ENCODE results near the gene S100A14.

Gene S100A14

GRCh38 chr1:153633161-153633753, 17.1 kb upstream of the S100A14 start:
- Histone ChIP-seq H3K9ac (peak overlapping the region; percentile 94), H3K79me2 (ENCODE audit: insufficient read depth, low read depth) (peaks cover 41% of the 10 kb centered on the region), H3K4me1 (ENCODE audit: low read depth, poor library complexity, severe bottlenecking) (peaks cover 31% of the 10 kb centered on the region), H3K27ac (peak overlapping the region; percentile 91), H3K36me3 (ENCODE audit: insufficient read depth) (peaks cover 25% of the 10 kb centered on the region; the same call in 1 of the 2 replicates), H3K27me3 (ENCODE audit: insufficient read depth, low read depth) (no peaks in the 10 kb centered on the region), H3K4me2 (peak overlapping the region; percentile 52), H3K4me3 (IDR thresholded peaks at IDR 0.05; ENCODE audit: insufficient read depth, low read depth, low read length) (peak overlapping the region; percentile 90), H4K20me1 (ENCODE audit: insufficient read depth) (no peaks in the 10 kb centered on the region), H2AFZ (ENCODE audit: low read depth) (peak overlapping the region; percentile 71)
- TF ChIP-seq, protein P1, sequence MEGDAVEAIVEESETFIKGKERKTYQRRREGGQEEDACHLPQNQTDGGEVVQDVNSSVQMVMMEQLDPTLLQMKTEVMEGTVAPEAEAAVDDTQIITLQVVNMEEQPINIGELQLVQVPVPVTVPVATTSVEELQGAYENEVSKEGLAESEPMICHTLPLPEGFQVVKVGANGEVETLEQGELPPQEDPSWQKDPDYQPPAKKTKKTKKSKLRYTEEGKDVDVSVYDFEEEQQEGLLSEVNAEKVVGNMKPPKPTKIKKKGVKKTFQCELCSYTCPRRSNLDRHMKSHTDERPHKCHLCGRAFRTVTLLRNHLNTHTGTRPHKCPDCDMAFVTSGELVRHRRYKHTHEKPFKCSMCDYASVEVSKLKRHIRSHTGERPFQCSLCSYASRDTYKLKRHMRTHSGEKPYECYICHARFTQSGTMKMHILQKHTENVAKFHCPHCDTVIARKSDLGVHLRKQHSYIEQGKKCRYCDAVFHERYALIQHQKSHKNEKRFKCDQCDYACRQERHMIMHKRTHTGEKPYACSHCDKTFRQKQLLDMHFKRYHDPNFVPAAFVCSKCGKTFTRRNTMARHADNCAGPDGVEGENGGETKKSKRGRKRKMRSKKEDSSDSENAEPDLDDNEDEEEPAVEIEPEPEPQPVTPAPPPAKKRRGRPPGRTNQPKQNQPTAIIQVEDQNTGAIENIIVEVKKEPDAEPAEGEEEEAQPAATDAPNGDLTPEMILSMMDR (conservative IDR thresholded peaks at IDR 0.05; ENCODE audit: low read depth, low read length) = peak; percentile 8; the same call in 1 of the 2 replicates

DNA sequence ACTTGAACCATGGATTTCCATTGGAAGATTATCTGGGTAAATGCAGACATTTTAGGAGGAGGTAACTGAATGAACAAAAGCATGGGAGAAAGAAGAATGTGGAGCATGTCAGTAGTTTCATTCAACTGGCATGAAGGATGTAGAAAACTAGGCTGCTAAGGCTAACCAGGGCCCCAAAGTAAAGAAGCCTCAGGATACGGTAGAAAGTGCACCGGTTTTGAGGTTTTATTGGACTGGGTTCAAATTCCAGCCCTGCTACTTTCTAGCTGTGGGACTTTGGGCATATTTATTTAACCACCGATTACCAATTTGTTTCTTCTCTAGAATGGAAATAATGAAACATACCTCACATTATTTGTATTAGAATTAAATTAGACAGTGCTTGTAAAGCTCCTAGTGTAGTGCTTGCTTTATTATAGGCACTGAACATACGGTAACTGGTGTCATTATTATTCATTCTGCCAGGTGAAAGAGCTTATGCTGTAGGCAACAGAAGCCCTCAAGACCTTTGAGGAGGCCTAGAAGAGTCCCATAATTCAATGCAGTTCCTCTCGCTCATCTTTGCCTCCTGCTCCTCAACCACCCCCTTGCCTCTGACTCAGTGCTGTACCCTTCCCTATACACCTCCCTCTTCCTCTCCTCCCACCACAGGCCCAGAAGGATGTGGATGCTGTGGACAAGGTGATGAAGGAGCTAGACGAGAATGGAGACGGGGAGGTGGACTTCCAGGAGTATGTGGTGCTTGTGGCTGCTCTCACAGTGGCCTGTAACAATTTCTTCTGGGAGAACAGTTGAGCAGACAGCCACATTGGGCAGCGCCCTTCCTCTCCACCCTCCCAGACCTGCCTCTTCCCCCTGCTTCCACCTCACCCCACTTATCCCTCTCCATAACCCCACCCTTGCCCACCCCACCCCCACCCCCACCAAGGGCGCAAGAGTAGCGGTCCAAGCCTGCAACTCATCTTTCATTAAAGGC, 15.2 kb upstream of the S100A14 start:
- peaks cover 22% of the 10 kb centered on the region for H3K79me2 ChIP-seq (ENCODE audit: insufficient read depth, low read depth)
- H3K9ac ChIP-seq = no peak overlapping the region
- no peak overlapping the region for H3K4me2 ChIP-seq
- H3K27me3 ChIP-seq (ENCODE audit: insufficient read depth, low read depth) = no peaks in the 10 kb centered on the region
- peaks cover 22% of the 10 kb centered on the region for H3K4me1 ChIP-seq (ENCODE audit: low read depth, poor library complexity, severe bottlenecking)
- H4K20me1 ChIP-seq (ENCODE audit: insufficient read depth) = no peaks in the 10 kb centered on the region
- H3K36me3 ChIP-seq (ENCODE audit: insufficient read depth) = peaks cover 7% of the 10 kb centered on the region; the same call in 1 of the 2 replicates
- TF ChIP-seq, protein P1 (conservative IDR thresholded peaks at IDR 0.05; ENCODE audit: low read depth, low read length) = no peak
- H2AFZ ChIP-seq (ENCODE audit: low read depth) = no peak overlapping the region
- no peak overlapping the region for H3K4me3 ChIP-seq (IDR thresholded peaks at IDR 0.05; ENCODE audit: insufficient read depth, low read depth, low read length)
- H3K27ac ChIP-seq = no peak overlapping the region

DNA sequence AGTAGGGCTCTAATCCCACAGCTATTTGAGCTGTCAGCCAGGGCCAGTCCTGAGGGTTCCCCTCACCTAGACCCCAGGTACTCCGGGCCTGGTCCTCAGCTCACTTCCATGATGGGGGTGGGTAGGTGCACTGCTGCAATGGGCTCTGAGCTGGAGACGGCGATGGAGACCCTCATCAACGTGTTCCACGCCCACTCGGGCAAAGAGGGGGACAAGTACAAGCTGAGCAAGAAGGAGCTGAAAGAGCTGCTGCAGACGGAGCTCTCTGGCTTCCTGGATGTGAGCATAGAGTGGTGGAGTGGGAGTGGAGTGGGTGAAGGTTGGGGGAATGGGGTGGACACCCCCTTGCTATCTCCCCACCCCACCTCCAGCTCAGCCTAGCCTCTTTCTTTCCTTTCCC, 14.3 kb upstream of the S100A14 start:
- Histone ChIP-seq H3K79me2 (ENCODE audit: insufficient read depth, low read depth) (peaks cover 13% of the 10 kb centered on the region), H3K4me1 (ENCODE audit: low read depth, poor library complexity, severe bottlenecking) (peaks cover 12% of the 10 kb centered on the region)
- TF ChIP-seq, protein P1 (conservative IDR thresholded peaks at IDR 0.05; ENCODE audit: low read depth, low read length) = no peak

GRCh38 chr1:153629971-153630370, 13.8 kb upstream of the S100A14 start:
- no peaks in the 10 kb centered on the region for H3K36me3 ChIP-seq (ENCODE audit: insufficient read depth)
- no peak overlapping the region for H3K9ac ChIP-seq
- no peak overlapping the region for H3K27ac ChIP-seq
- no peak overlapping the region for H3K4me3 ChIP-seq (IDR thresholded peaks at IDR 0.05; ENCODE audit: insufficient read depth, low read depth, low read length)
- H3K4me1 ChIP-seq (ENCODE audit: low read depth, poor library complexity, severe bottlenecking) = peaks cover 8% of the 10 kb centered on the region
- no peak overlapping the region for H2AFZ ChIP-seq (ENCODE audit: low read depth)
- H3K79me2 ChIP-seq (ENCODE audit: insufficient read depth, low read depth) = peaks cover 8% of the 10 kb centered on the region
- TF ChIP-seq, protein P1 (conservative IDR thresholded peaks at IDR 0.05; ENCODE audit: low read depth, low read length) = no peak
- H4K20me1 ChIP-seq (ENCODE audit: insufficient read depth) = no peaks in the 10 kb centered on the region
- H3K27me3 ChIP-seq (ENCODE audit: insufficient read depth, low read depth) = no peaks in the 10 kb centered on the region
- H3K4me2 ChIP-seq = no peak overlapping the region

More for the DNA sequence above, 14.3 kb upstream of the S100A14 start:
- Histone ChIP-seq H3K36me3 (ENCODE audit: insufficient read depth) (no peaks in the 10 kb centered on the region), H2AFZ (ENCODE audit: low read depth) (no peak overlapping the region), H3K4me2 (no peak overlapping the region), H3K4me3 (IDR thresholded peaks at IDR 0.05; ENCODE audit: insufficient read depth, low read depth, low read length) (no peak overlapping the region), H4K20me1 (ENCODE audit: insufficient read depth) (no peaks in the 10 kb centered on the region), H3K9ac (no peak overlapping the region), H3K27me3 (ENCODE audit: insufficient read depth, low read depth) (no peaks in the 10 kb centered on the region), H3K27ac (no peak overlapping the region)
